ENCODE results near the gene CASZ1. TPM values are rescaled to one million over a fixed set of nuclear protein-coding genes. Genes with fewer than 3 reads are reported as not detected.

CASZ1 gene
- polyA plus RNA-seq, 2 of the 4 experiments (the other 2 are of a cell fraction), result 0.52 to 1.2 TPM

DNA sequence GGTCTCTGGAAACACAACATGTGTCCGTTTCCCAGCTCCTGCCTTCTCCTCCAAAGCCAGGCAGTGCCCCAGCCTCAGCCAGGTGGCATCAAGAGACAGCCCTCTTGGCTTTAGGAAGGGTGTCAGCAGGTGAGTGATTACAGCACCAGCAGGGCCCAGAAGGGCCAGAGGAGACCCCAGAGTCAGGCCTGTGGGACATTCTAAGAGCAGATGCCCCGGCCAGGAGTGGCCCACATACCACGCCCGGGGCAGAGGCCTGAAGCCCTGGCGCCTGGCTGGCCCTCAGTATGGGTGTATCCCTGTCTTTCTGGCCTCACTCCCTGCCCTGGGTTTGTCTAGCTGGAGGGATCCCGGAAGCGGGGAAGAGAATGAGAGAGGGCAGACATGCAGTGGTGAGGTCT is 109.2 kb downstream of the CASZ1 start (continued):
- TF ChIP-seq, protein P1, sequence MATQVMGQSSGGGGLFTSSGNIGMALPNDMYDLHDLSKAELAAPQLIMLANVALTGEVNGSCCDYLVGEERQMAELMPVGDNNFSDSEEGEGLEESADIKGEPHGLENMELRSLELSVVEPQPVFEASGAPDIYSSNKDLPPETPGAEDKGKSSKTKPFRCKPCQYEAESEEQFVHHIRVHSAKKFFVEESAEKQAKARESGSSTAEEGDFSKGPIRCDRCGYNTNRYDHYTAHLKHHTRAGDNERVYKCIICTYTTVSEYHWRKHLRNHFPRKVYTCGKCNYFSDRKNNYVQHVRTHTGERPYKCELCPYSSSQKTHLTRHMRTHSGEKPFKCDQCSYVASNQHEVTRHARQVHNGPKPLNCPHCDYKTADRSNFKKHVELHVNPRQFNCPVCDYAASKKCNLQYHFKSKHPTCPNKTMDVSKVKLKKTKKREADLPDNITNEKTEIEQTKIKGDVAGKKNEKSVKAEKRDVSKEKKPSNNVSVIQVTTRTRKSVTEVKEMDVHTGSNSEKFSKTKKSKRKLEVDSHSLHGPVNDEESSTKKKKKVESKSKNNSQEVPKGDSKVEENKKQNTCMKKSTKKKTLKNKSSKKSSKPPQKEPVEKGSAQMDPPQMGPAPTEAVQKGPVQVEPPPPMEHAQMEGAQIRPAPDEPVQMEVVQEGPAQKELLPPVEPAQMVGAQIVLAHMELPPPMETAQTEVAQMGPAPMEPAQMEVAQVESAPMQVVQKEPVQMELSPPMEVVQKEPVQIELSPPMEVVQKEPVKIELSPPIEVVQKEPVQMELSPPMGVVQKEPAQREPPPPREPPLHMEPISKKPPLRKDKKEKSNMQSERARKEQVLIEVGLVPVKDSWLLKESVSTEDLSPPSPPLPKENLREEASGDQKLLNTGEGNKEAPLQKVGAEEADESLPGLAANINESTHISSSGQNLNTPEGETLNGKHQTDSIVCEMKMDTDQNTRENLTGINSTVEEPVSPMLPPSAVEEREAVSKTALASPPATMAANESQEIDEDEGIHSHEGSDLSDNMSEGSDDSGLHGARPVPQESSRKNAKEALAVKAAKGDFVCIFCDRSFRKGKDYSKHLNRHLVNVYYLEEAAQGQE (IDR thresholded peaks at IDR 0.05), result no peak
- TF ChIP-seq NR3C1 (IDR thresholded peaks at IDR 0.05) (no peak), FOSL2 (IDR thresholded peaks at IDR 0.05) (no peak), FOSL2 (CRISPR knock-in tag; IDR thresholded peaks at IDR 0.05) (no peak), HDAC2 (IDR thresholded peaks at IDR 0.05) (no peak), EHF (CRISPR knock-in tag; IDR thresholded peaks at IDR 0.05) (no peak), BHLHE40 (IDR thresholded peaks at IDR 0.05; ENCODE audit: low read depth, low read length) (no peak)
- TF ChIP-seq, protein P2, sequence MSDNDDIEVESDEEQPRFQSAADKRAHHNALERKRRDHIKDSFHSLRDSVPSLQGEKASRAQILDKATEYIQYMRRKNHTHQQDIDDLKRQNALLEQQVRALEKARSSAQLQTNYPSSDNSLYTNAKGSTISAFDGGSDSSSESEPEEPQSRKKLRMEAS (IDR thresholded peaks at IDR 0.05), result no peak

DNA sequence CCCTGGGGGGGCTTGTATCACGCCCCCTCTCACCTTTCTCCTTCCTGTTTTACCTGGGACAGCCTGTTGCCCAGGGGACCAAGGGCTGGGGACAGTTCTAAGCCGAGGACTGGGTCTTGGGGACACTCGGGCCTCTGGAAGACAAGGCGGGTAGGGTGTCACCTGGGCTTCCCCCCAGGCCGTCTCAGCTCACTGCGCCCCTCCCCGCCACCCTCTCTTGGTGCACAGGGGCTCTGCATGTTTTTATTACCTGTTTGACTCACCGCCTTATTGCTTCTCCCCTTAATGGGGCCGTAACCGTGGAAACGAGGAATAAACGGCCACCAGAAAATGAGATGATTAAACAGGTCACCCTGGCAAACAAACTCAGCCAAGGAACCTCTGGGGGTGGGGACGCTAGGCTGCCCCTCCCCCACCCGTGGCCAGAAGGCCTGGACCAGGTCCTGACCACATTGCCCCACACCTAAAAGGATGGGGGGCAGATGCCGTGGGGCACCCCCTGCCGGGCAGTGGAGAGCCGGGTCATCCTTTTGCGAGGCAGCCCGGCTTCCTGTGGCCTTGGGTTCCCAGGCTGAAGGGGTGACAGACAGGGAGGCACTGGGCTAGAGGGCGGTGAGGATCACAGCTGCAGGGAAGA is 109.9 kb downstream of the CASZ1 start:
- DNase-seq (ENCODE audit: low read depth in 1 of 2, low spot score in 1 of 2) (no peak), FAIRE-seq (no peak), ATAC-seq (no peak)
- WGBS (ENCODE audit: missing lambda C conversion rate), result 76% methylated on average over 16 of the region's 20 CpGs
- ChIA-PET POLR2A (no interaction called here), CTCF (interaction anchor here (1.8 kb wide), 1 partner anchor 179 kb away, joined by 8 read pairs; no protein-coding TSS in a partner anchor)
- TF ChIP-seq, protein P3, sequence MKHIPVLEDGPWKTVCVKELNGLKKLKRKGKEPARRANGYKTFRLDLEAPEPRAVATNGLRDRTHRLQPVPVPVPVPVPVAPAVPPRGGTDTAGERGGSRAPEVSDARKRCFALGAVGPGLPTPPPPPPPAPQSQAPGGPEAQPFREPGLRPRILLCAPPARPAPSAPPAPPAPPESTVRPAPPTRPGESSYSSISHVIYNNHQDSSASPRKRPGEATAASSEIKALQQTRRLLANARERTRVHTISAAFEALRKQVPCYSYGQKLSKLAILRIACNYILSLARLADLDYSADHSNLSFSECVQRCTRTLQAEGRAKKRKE (CRISPR knock-in tag; IDR thresholded peaks at IDR 0.05; ENCODE audit: low read depth), result no peak
- no peak for TF ChIP-seq MAZ (IDR thresholded peaks at IDR 0.05; ENCODE audit: borderline replicate concordance, low read depth, low read length)
- TF ChIP-seq NFE2L2 (conservative IDR thresholded peaks at IDR 0.05; ENCODE audit: low read length), result no peak
- TF ChIP-seq FOXS1 (CRISPR knock-in tag; IDR thresholded peaks at IDR 0.05), result no peak
- TF ChIP-seq JUNB (IDR thresholded peaks at IDR 0.05), result no peak
- TF ChIP-seq, protein P4, sequence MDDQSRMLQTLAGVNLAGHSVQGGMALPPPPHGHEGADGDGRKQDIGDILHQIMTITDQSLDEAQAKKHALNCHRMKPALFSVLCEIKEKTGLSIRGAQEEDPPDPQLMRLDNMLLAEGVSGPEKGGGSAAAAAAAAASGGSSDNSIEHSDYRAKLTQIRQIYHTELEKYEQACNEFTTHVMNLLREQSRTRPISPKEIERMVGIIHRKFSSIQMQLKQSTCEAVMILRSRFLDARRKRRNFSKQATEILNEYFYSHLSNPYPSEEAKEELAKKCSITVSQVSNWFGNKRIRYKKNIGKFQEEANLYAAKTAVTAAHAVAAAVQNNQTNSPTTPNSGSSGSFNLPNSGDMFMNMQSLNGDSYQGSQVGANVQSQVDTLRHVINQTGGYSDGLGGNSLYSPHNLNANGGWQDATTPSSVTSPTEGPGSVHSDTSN (IDR thresholded peaks at IDR 0.05), result no peak
- no peak for TF ChIP-seq SMC3 (IDR thresholded peaks at IDR 0.05)
- no peak for TF ChIP-seq GATA3 (IDR thresholded peaks at IDR 0.05; ENCODE audit: borderline replicate concordance)
- TF ChIP-seq, protein P5, sequence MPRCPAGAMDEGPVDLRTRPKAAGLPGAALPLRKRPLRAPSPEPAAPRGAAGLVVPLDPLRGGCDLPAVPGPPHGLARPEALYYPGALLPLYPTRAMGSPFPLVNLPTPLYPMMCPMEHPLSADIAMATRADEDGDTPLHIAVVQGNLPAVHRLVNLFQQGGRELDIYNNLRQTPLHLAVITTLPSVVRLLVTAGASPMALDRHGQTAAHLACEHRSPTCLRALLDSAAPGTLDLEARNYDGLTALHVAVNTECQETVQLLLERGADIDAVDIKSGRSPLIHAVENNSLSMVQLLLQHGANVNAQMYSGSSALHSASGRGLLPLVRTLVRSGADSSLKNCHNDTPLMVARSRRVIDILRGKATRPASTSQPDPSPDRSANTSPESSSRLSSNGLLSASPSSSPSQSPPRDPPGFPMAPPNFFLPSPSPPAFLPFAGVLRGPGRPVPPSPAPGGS (IDR thresholded peaks at IDR 0.05), result no peak
- no peak for TF ChIP-seq KDM5A (IDR thresholded peaks at IDR 0.05)
- Histone ChIP-seq H3K4me3 (no peak overlapping the region), H3K27ac (0 out of 6 replicates have a peak overlapping the region, but pooled peaks of 1 of the 2 experiments have one; percentile 16), H3K9me3 (no peaks in the 10 kb centered on the region), H3K4me1 (peaks cover 6% of the 10 kb centered on the region; the same call in 1 of the 3 replicates), H3K4me2 (no peak overlapping the region)
